ENCODE measurements around the gene NPTX1. TPM values are rescaled to one million over a fixed set of nuclear protein-coding genes. Genes with fewer than 3 reads are reported as not detected.

Gene NPTX1
- total and polyA plus RNA-seq, 4 donors: under 0.01 TPM; not detected in 3

DNA sequence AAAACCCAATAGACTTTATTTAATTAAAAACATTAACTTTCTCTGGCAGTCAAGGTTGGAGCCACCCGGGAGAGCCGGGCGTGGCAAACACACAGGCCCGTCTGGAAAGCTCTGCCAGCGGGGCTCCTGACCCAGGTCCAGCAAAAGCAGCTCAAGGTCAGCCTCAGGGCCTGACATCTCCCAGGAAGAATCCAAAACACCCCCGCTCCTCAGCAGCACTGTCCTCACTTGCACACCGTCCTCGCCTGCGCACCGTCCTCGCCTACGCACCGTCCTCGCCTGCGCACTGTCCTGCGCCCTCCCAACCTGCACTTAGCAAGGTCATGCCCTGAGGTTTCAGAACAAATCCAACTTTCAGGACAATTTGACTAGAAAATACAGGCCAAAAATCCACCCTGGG, 36.8 kb upstream of the NPTX1 start:
- TF ChIP-seq SP1 (IDR thresholded peaks at IDR 0.05) (no peak), JUND (IDR thresholded peaks at IDR 0.05) (no peak), EGR1 (IDR thresholded peaks at IDR 0.05; ENCODE audit: low read depth in 2 of 2) (no peak), MAX (IDR thresholded peaks at IDR 0.05) (no peak), GABPA (IDR thresholded peaks at IDR 0.05 in 1 of 2, conservative IDR thresholded peaks at IDR 0.05 in 1 of 2) (no peak), CTCF (IDR thresholded peaks at IDR 0.05; ENCODE audit: low read depth, low read length, missing input control) (no peak), HNF4G (IDR thresholded peaks at IDR 0.05) (no peak), RXRA (IDR thresholded peaks at IDR 0.05) (no peak), NR2F2 (IDR thresholded peaks at IDR 0.05) (no peak), HNF4A (conservative IDR thresholded peaks at IDR 0.05) (no peak), FOXA2 (IDR thresholded peaks at IDR 0.05) (no peak), YY1 (IDR thresholded peaks at IDR 0.05) (no peak), REST (IDR thresholded peaks at IDR 0.05) (no peak)
- TF ChIP-seq, protein P1, sequence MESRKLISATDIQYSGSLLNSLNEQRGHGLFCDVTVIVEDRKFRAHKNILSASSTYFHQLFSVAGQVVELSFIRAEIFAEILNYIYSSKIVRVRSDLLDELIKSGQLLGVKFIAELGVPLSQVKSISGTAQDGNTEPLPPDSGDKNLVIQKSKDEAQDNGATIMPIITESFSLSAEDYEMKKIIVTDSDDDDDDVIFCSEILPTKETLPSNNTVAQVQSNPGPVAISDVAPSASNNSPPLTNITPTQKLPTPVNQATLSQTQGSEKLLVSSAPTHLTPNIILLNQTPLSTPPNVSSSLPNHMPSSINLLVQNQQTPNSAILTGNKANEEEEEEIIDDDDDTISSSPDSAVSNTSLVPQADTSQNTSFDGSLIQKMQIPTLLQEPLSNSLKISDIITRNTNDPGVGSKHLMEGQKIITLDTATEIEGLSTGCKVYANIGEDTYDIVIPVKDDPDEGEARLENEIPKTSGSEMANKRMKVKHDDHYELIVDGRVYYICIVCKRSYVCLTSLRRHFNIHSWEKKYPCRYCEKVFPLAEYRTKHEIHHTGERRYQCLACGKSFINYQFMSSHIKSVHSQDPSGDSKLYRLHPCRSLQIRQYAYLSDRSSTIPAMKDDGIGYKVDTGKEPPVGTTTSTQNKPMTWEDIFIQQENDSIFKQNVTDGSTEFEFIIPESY (IDR thresholded peaks at IDR 0.05): no peak
- no peak overlapping the region for H3K4me3 ChIP-seq (ENCODE audit: low read depth in 1 of 3, low read length in 3 of 3)
- 91% methylated on average over 16 of the region's 16 CpGs for WGBS
- no peak for DNase-seq (ENCODE audit: low spot score)
- H3K36me3 ChIP-seq (ENCODE audit: control insufficient read depth in 4 of 4, insufficient read depth in 3 of 4, low read depth in 1 of 4, low read length in 3 of 4): no peaks in the 10 kb centered on the region
- no peak overlapping the region for H3K27ac ChIP-seq (ENCODE audit: low read depth in 1 of 2, low read length in 2 of 2)
- no peak overlapping the region for H3K9ac ChIP-seq (ENCODE audit: low read depth in 1 of 2, low read length in 2 of 2)
- no peaks in the 10 kb centered on the region for H3K4me1 ChIP-seq (ENCODE audit: control insufficient read depth in 4 of 4, insufficient read depth in 4 of 4, low read length in 3 of 4)
- no peaks in the 10 kb centered on the region for H3K27me3 ChIP-seq (ENCODE audit: control insufficient read depth in 4 of 4, insufficient read depth in 4 of 4, low read length in 3 of 4)
- no peaks in the 10 kb centered on the region for H3K9me3 ChIP-seq (ENCODE audit: control insufficient read depth in 4 of 4, low read length in 3 of 4)

- TF ChIP-seq, protein P2, sequence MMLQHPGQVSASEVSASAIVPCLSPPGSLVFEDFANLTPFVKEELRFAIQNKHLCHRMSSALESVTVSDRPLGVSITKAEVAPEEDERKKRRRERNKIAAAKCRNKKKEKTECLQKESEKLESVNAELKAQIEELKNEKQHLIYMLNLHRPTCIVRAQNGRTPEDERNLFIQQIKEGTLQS (IDR thresholded peaks at IDR 0.05): no peak
- TF ChIP-seq HNF4A (conservative IDR thresholded peaks at IDR 0.05): no peak
- no peak overlapping the region for H3K27ac ChIP-seq (ENCODE audit: low read depth in 1 of 2, low read length in 2 of 2)
- H3K4me3 ChIP-seq (ENCODE audit: low read depth in 1 of 3, low read length in 3 of 3): no peak overlapping the region
- H3K27me3 ChIP-seq (ENCODE audit: control insufficient read depth in 4 of 4, insufficient read depth in 4 of 4, low read length in 3 of 4): no peaks in the 10 kb centered on the region
- no peaks in the 10 kb centered on the region for H3K4me1 ChIP-seq (ENCODE audit: control insufficient read depth in 4 of 4, insufficient read depth in 4 of 4, low read length in 3 of 4)
- H3K36me3 ChIP-seq (ENCODE audit: control insufficient read depth in 4 of 4, insufficient read depth in 3 of 4, low read depth in 1 of 4, low read length in 3 of 4): no peaks in the 10 kb centered on the region
- no peaks in the 10 kb centered on the region for H3K9me3 ChIP-seq (ENCODE audit: control insufficient read depth in 4 of 4, low read length in 3 of 4)
- 86% methylated on average over 15 of the region's 15 CpGs for WGBS
- H3K9ac ChIP-seq (ENCODE audit: low read depth in 1 of 2, low read length in 2 of 2): no peak overlapping the region
- DNase-seq (ENCODE audit: low spot score): no peak
These were observed 35.8 kb upstream of the NPTX1 start for GRCh38 chr17:80512233-80512632.
